Measurements from ENCODE around the gene VTCN1. TPM values are rescaled to one million over a fixed set of nuclear protein-coding genes. Genes with fewer than 3 reads are reported as not detected.
"Not testable (repeated sequence)": the region's sequence is repeated elsewhere in the genome, so short reads cannot be mapped to it uniquely, and the experiment has no call there.

Gene VTCN1, protein sequence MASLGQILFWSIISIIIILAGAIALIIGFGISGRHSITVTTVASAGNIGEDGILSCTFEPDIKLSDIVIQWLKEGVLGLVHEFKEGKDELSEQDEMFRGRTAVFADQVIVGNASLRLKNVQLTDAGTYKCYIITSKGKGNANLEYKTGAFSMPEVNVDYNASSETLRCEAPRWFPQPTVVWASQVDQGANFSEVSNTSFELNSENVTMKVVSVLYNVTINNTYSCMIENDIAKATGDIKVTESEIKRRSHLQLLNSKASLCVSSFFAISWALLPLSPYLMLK
- polyA plus RNA-seq (2013, experiment 1 of 4) = 1.6 TPM
- 0.76 TPM for polyA plus RNA-seq (2013, experiment 2 of 4)
- polyA plus RNA-seq (2013, experiment 3 of 4) = 0.64 TPM
- 0.61 TPM for polyA plus RNA-seq (2013, experiment 4 of 4)

GRCh38 chr1:117210831-117211261 is at the start of gene VTCN1:
Gene VTCN1, minus strand, starts transcription at chr1:117210927. Its CDS starts 72 bp downstream, at chr1:117210855.
- no peaks in the 10 kb centered on the region for H3K27me3 ChIP-seq (ENCODE audit: control insufficient read depth, insufficient read depth, low read length, poor library complexity, severe bottlenecking)
- H3K4me3 ChIP-seq (ENCODE audit: insufficient read depth, low read depth, low read length) = no peak within 1 kb of the TSS
- H3K36me3 ChIP-seq (ENCODE audit: control insufficient read depth, insufficient read depth, low read length) = no peaks in the 10 kb centered on the region
- no peak within 1 kb of the TSS for H3K27ac ChIP-seq (ENCODE audit: insufficient read depth, low read depth, low read length, poor library complexity, severe bottlenecking)
- no peaks in the 10 kb centered on the region for H3K4me1 ChIP-seq (ENCODE audit: control insufficient read depth, insufficient read depth, low read length)
- H3K9me3 ChIP-seq (ENCODE audit: control insufficient read depth, low read length) = no peaks in the 10 kb centered on the region
- WGBS, 2 experiments = 91 to 93% methylated on average over 8 of the region's 8 CpGs

DNA sequence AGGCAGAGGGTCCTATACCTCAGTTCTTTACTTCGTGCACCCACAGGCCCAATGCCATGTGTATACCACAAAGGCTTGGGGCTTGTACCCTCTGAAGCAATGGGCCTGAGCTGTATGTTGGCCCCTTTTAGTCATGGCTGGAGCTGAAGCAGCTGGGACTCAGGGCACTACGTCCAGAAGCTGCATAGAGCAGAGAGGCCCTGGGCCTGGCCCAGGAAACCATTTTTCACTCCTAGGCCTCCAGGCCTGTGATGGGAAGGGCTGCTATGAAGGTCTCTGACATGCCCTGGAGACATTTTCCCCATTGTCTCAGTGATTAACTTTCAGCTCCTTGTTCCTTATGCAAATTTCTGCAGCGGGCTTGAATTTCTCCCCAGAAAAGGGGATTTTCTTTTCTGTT is 48.1 kb upstream of the VTCN1 start:
- H3K36me3 ChIP-seq (ENCODE audit: control insufficient read depth, insufficient read depth, low read length) = no peaks in the 10 kb centered on the region
- no peaks in the 10 kb centered on the region for H3K9me3 ChIP-seq (ENCODE audit: control insufficient read depth, low read length)
- H3K27me3 ChIP-seq (ENCODE audit: control insufficient read depth, insufficient read depth, low read length, poor library complexity, severe bottlenecking) = no peaks in the 10 kb centered on the region
- no peak overlapping the region for H3K27ac ChIP-seq (ENCODE audit: insufficient read depth, low read depth, low read length, poor library complexity, severe bottlenecking)
- no peak overlapping the region for H3K4me3 ChIP-seq (ENCODE audit: insufficient read depth, low read depth, low read length)
- 94 to 95% methylated on average over 3 of the region's 3 CpGs for WGBS, 2 experiments
- no peaks in the 10 kb centered on the region for H3K4me1 ChIP-seq (ENCODE audit: control insufficient read depth, insufficient read depth, low read length)

DNA sequence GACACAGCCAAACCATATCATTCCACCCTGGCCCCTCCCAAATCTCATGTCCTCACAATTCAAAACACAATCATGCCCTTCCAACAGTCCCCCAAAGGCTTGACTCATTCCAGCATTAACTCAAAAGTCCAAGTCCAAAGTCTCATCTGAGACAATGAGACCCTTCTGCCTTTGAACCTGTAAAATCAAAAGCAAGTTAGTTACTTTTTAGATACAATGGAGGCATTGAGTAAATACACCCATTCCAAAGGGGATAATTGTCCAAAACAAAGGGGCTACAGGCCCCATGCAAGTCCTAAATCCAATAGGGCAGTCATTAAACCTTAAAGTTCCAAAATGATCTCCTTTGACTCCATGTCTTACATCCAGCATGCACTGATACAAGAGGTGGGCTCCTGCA is 47.3 kb upstream of the VTCN1 start:
- H3K36me3 ChIP-seq (ENCODE audit: control insufficient read depth, insufficient read depth, low read length); H3K4me1 ChIP-seq (ENCODE audit: control insufficient read depth, insufficient read depth, low read length); H3K9me3 ChIP-seq (ENCODE audit: control insufficient read depth, low read length); H3K27me3 ChIP-seq (ENCODE audit: control insufficient read depth, insufficient read depth, low read length, poor library complexity, severe bottlenecking); H3K4me3 ChIP-seq (ENCODE audit: insufficient read depth, low read depth, low read length); H3K27ac ChIP-seq (ENCODE audit: insufficient read depth, low read depth, low read length, poor library complexity, severe bottlenecking): not testable (repeated sequence)

GRCh38 chr1:117257291-117257690 is 46.6 kb upstream of the VTCN1 start:
- Histone ChIP-seq H3K27me3 (ENCODE audit: control insufficient read depth, insufficient read depth, low read length, poor library complexity, severe bottlenecking) (no peaks in the 10 kb centered on the region), H3K36me3 (ENCODE audit: control insufficient read depth, insufficient read depth, low read length) (no peaks in the 10 kb centered on the region), H3K9me3 (ENCODE audit: control insufficient read depth, low read length) (no peaks in the 10 kb centered on the region), H3K4me1 (ENCODE audit: control insufficient read depth, insufficient read depth, low read length) (no peaks in the 10 kb centered on the region), H3K4me3 (ENCODE audit: insufficient read depth, low read depth, low read length) (no peak overlapping the region), H3K27ac (ENCODE audit: insufficient read depth, low read depth, low read length, poor library complexity, severe bottlenecking) (no peak overlapping the region)

- no peaks in the 10 kb centered on the region for H3K9me3 ChIP-seq (ENCODE audit: control insufficient read depth, low read length)
- H3K4me3 ChIP-seq (ENCODE audit: insufficient read depth, low read depth, low read length) = no peak overlapping the region
- no peaks in the 10 kb centered on the region for H3K27me3 ChIP-seq (ENCODE audit: control insufficient read depth, insufficient read depth, low read length, poor library complexity, severe bottlenecking)
- H3K36me3 ChIP-seq (ENCODE audit: control insufficient read depth, insufficient read depth, low read length) = no peaks in the 10 kb centered on the region
- no peaks in the 10 kb centered on the region for H3K4me1 ChIP-seq (ENCODE audit: control insufficient read depth, insufficient read depth, low read length)
- no peak overlapping the region for H3K27ac ChIP-seq (ENCODE audit: insufficient read depth, low read depth, low read length, poor library complexity, severe bottlenecking)
These were observed 39.4 kb upstream of the VTCN1 start for GRCh38 chr1:117250061-117250606.

DNA sequence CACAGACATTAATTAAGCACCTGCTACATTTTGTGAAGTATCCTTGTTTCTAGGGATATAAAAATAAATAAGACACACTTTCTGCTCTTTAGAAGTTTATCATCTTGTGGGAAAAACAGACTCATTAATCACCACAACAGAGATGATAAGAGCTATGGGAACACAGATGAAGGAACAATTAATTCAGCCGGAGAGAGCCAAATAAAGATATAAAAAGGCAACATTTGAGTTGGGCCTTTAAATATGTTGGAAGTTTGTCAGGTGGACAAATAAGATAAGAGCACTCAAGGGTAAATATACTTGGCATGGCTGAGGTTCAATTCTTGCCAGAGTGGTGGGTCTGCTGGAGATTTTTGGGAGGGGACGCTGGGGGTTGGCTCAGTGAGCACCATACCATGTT is 34.2 kb upstream of the VTCN1 start:
- H3K9me3 ChIP-seq (ENCODE audit: control insufficient read depth, low read length) = no peaks in the 10 kb centered on the region
- H3K36me3 ChIP-seq (ENCODE audit: control insufficient read depth, insufficient read depth, low read length) = no peaks in the 10 kb centered on the region
- no peak overlapping the region for H3K27ac ChIP-seq (ENCODE audit: insufficient read depth, low read depth, low read length, poor library complexity, severe bottlenecking)
- H3K27me3 ChIP-seq (ENCODE audit: control insufficient read depth, insufficient read depth, low read length, poor library complexity, severe bottlenecking) = no peaks in the 10 kb centered on the region
- H3K4me1 ChIP-seq (ENCODE audit: control insufficient read depth, insufficient read depth, low read length) = no peaks in the 10 kb centered on the region
- H3K4me3 ChIP-seq (ENCODE audit: insufficient read depth, low read depth, low read length) = no peak overlapping the region
- WGBS, 2 experiments = 98 to 99% methylated on average over 2 of the region's 2 CpGs

DNA sequence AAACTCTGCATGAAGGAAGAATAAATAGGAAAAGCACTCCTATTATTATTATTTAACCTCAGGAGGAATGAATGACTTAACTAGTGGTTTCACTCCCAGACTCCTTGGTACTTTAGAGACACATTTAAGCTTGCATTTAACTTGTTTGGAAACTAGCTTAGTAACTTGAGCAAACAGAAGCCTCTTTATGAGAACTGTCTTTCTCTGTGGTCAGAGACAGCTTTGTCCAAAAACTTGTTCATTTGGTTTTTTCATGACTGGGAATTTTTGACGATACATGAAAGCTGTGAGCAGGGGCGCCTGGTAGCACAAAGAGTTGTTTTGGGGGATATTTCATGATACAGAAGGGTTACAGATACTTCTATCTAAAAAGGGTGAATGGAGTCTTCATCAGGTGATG is 33.6 kb upstream of the VTCN1 start:
- no peak overlapping the region for H3K27ac ChIP-seq (ENCODE audit: insufficient read depth, low read depth, low read length, poor library complexity, severe bottlenecking)
- no peaks in the 10 kb centered on the region for H3K27me3 ChIP-seq (ENCODE audit: control insufficient read depth, insufficient read depth, low read length, poor library complexity, severe bottlenecking)
- no peaks in the 10 kb centered on the region for H3K36me3 ChIP-seq (ENCODE audit: control insufficient read depth, insufficient read depth, low read length)
- H3K4me3 ChIP-seq (ENCODE audit: insufficient read depth, low read depth, low read length) = no peak overlapping the region
- H3K4me1 ChIP-seq (ENCODE audit: control insufficient read depth, insufficient read depth, low read length) = no peaks in the 10 kb centered on the region
- no peaks in the 10 kb centered on the region for H3K9me3 ChIP-seq (ENCODE audit: control insufficient read depth, low read length)
- 93 to 96% methylated on average over 2 of the region's 2 CpGs for WGBS, 2 experiments

GRCh38 chr1:117241512-117241911 is 30.8 kb upstream of the VTCN1 start:
- Histone ChIP-seq H3K27ac (ENCODE audit: insufficient read depth, low read depth, low read length, poor library complexity, severe bottlenecking) (no peak overlapping the region), H3K36me3 (ENCODE audit: control insufficient read depth, insufficient read depth, low read length) (no peaks in the 10 kb centered on the region), H3K27me3 (ENCODE audit: control insufficient read depth, insufficient read depth, low read length, poor library complexity, severe bottlenecking) (no peaks in the 10 kb centered on the region), H3K4me3 (ENCODE audit: insufficient read depth, low read depth, low read length) (no peak overlapping the region), H3K9me3 (ENCODE audit: control insufficient read depth, low read length) (no peaks in the 10 kb centered on the region), H3K4me1 (ENCODE audit: control insufficient read depth, insufficient read depth, low read length) (no peaks in the 10 kb centered on the region)
- WGBS, 2 experiments = 22 to 25% methylated on average over 3 of the region's 3 CpGs

DNA sequence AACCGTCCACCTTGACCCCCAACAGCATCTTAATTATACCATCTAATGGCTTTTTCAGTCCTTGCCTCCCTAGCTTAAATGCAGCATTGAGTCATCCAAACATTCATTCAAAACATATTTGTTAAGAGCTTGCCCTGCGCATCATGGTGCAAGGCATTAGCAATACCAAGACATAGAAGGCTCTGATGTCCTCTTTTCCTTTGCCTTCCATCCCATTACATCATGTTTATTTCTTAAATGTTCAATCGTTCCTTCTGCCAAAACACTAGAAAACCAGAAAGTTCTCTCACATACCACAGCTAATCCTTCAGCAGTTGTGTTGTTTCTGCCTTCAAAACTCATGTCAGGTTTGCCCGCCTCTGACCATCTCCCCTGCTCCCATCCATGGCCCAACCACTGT is 29.8 kb upstream of the VTCN1 start:
- Histone ChIP-seq H3K4me1 (ENCODE audit: control insufficient read depth, insufficient read depth, low read length) (no peaks in the 10 kb centered on the region), H3K27ac (ENCODE audit: insufficient read depth, low read depth, low read length, poor library complexity, severe bottlenecking) (no peak overlapping the region), H3K4me3 (ENCODE audit: insufficient read depth, low read depth, low read length) (no peak overlapping the region), H3K9me3 (ENCODE audit: control insufficient read depth, low read length) (no peaks in the 10 kb centered on the region), H3K27me3 (ENCODE audit: control insufficient read depth, insufficient read depth, low read length, poor library complexity, severe bottlenecking) (no peaks in the 10 kb centered on the region), H3K36me3 (ENCODE audit: control insufficient read depth, insufficient read depth, low read length) (no peaks in the 10 kb centered on the region)
- 93 to 96% methylated on average over 4 of the region's 4 CpGs for WGBS, 2 experiments

DNA sequence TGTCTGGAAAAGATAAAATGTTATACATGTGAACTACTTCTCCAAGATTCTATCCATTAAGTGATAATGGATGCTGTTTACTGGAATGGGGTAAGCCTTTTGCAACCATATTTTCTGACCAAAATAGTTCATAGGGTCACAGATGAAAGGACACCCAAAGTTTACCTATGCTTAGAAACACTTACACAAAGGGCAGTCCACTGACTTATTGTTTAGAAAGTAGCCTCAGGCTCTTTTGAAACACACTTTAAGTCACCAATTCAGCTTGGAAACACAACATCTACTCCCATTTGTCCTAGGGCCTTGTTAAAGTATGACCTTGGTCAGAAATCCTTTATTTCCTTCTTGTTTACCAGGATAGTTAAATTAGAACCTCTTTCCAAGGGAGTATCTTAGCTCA is 28.7 kb upstream of the VTCN1 start:
- Histone ChIP-seq H3K4me3 (ENCODE audit: insufficient read depth, low read depth, low read length) (no peak overlapping the region), H3K27ac (ENCODE audit: insufficient read depth, low read depth, low read length, poor library complexity, severe bottlenecking) (no peak overlapping the region), H3K27me3 (ENCODE audit: control insufficient read depth, insufficient read depth, low read length, poor library complexity, severe bottlenecking) (no peaks in the 10 kb centered on the region), H3K4me1 (ENCODE audit: control insufficient read depth, insufficient read depth, low read length) (no peaks in the 10 kb centered on the region), H3K36me3 (ENCODE audit: control insufficient read depth, insufficient read depth, low read length) (no peaks in the 10 kb centered on the region), H3K9me3 (ENCODE audit: control insufficient read depth, low read length) (no peaks in the 10 kb centered on the region)
